ENCODE data around the gene RPL38.

Gene RPL38

GRCh38 chr17:74234486-74234885 is 31.0 kb downstream of the RPL38 start:
- H3K4me3 ChIP-seq (replicated peaks; ENCODE audit: insufficient read depth, low read length): no peak overlapping the region
- H3K27me3 ChIP-seq (ENCODE audit: insufficient read depth, poor library complexity, severe bottlenecking): no peaks in the 10 kb centered on the region
- no peak for TF ChIP-seq POLR2AphosphoS5 (IDR thresholded peaks at IDR 0.05; ENCODE audit: low read depth)
- no peak for TF ChIP-seq CTCF (IDR thresholded peaks at IDR 0.05; ENCODE audit: insufficient read depth, low read length)
- no peak for TF ChIP-seq GABPA (IDR thresholded peaks at IDR 0.05; ENCODE audit: low read depth)
- no peak for TF ChIP-seq SPI1 (IDR thresholded peaks at IDR 0.05; ENCODE audit: borderline replicate concordance, low read depth)
- no peak for TF ChIP-seq REST (IDR thresholded peaks at IDR 0.05; ENCODE audit: insufficient replicate concordance, low read depth)
- H3K27ac ChIP-seq (replicated peaks): peak overlapping the region; percentile 74
- no peak for DNase-seq (ENCODE audit: low read depth in 1 of 2, low spot score in 1 of 2)

GRCh38 chr17:74235040-74235581 is 31.6 kb downstream of the RPL38 start:
- DNase-seq (ENCODE audit: low read depth in 1 of 2, low spot score in 1 of 2): peak in 1 of 2 experiments; percentile 46
- H3K27ac ChIP-seq (replicated peaks): peak overlapping the region; percentile 74
- no peak for TF ChIP-seq GABPA (IDR thresholded peaks at IDR 0.05; ENCODE audit: low read depth)
- TF ChIP-seq SPI1 (IDR thresholded peaks at IDR 0.05; ENCODE audit: borderline replicate concordance, low read depth): peak; percentile 20; the same call in 1 of the 2 replicates
- no peak for TF ChIP-seq POLR2AphosphoS5 (IDR thresholded peaks at IDR 0.05; ENCODE audit: low read depth)
- H3K4me3 ChIP-seq (replicated peaks; ENCODE audit: insufficient read depth, low read length): no peak overlapping the region
- no peaks in the 10 kb centered on the region for H3K27me3 ChIP-seq (ENCODE audit: insufficient read depth, poor library complexity, severe bottlenecking)

GRCh38 chr17:74235911-74236371 is 32.5 kb downstream of the RPL38 start:
- DNase-seq (ENCODE audit: low read depth in 1 of 2, low spot score in 1 of 2): no peak
- TF ChIP-seq REST (IDR thresholded peaks at IDR 0.05; ENCODE audit: insufficient replicate concordance, low read depth): no peak
- no peak for TF ChIP-seq GABPA (IDR thresholded peaks at IDR 0.05; ENCODE audit: low read depth)
- no peak for TF ChIP-seq POLR2AphosphoS5 (IDR thresholded peaks at IDR 0.05; ENCODE audit: low read depth)
- TF ChIP-seq SPI1 (IDR thresholded peaks at IDR 0.05; ENCODE audit: borderline replicate concordance, low read depth): no peak
- no peak for TF ChIP-seq CTCF (IDR thresholded peaks at IDR 0.05; ENCODE audit: insufficient read depth, low read length)
- H3K27me3 ChIP-seq (ENCODE audit: insufficient read depth, poor library complexity, severe bottlenecking): no peaks in the 10 kb centered on the region
- no peak overlapping the region for H3K4me3 ChIP-seq (replicated peaks; ENCODE audit: insufficient read depth, low read length)
- no peak overlapping the region for H3K27ac ChIP-seq (replicated peaks)

- Histone ChIP-seq H3K4me3 (replicated peaks; ENCODE audit: insufficient read depth, low read length) (no peak overlapping the region), H3K27ac (replicated peaks) (no peak overlapping the region), H3K27me3 (ENCODE audit: insufficient read depth, poor library complexity, severe bottlenecking) (no peaks in the 10 kb centered on the region)
- TF ChIP-seq POLR2AphosphoS5 (IDR thresholded peaks at IDR 0.05; ENCODE audit: low read depth): no peak
- TF ChIP-seq GABPA (IDR thresholded peaks at IDR 0.05; ENCODE audit: low read depth): no peak
- no peak for TF ChIP-seq REST (IDR thresholded peaks at IDR 0.05; ENCODE audit: insufficient replicate concordance, low read depth)
- DNase-seq (ENCODE audit: low read depth in 1 of 2, low spot score in 1 of 2): no peak
These were observed 33.8 kb downstream of the RPL38 start for GRCh38 chr17:74237321-74237720.

Data from HL-60 (cell line).